GM12878 (cell line): ENCODE results near the gene NFE2L1. TPM values are rescaled to one million over a fixed set of nuclear protein-coding genes. Genes with fewer than 3 reads are reported as not detected.

Experiments used
- ATAC-seq: fragments of 200-7000 bp; cut with Tn5 transposase; 3 replicates; pipeline ENCODE4 v1.9.1; 2020; ENCODE audit warnings: mild to moderate bottlenecking, moderate library complexity
- BruUV-seq: library from RNA; stranded (reverse); fragments of 400-500 nt; replicated peaks from 2 replicates; lab custom pipeline; 2021; lab: Mats Ljungman, UMichigan
- CTCF ChIA-PET: fragments of 300-600 bp; sonication (Branson Sonifier 250); formaldehyde crosslinking; extraction: SDS; loops from one replicate; lab custom pipeline; 2021; ENCODE audit warnings: inconsistent platforms; lab: Yijun Ruan, JAX
- POLR2A ChIA-PET: fragments of 350-600 bp; formaldehyde crosslinking; extraction: SDS; loops from one replicate; lab custom pipeline; 2021; ENCODE audit warnings: inconsistent platforms; lab: Charles Lee
- RAD21 ChIA-PET: fragments of 300-600 bp; sonication (Branson Sonifier 250); formaldehyde crosslinking; loops from one replicate; lab custom pipeline; 2023; ENCODE audit warnings: antibody characterized with exemption; ENCODE audit not compliant: unreplicated experiment; lab: Charles Lee
- SMC1A ChIA-PET: fragments of 300-600 bp; sonication (Branson Sonifier 250); formaldehyde crosslinking; loops from one replicate; lab custom pipeline; 2023; ENCODE audit not compliant: unreplicated experiment, uncharacterized antibody; lab: Charles Lee
- DNase-seq: peaks from one replicate; pipeline ENCODE4 v3.0.0-alpha.2; 2011; ENCODE audit warnings: low read depth, low spot score
- FAIRE-seq: peaks from 3 replicates; lab custom pipeline; 2011; peaks lifted over from hg19 to GRCh38; lab: Jason Lieb, UNC
- H2AFZ ChIP-seq: 2 replicates; pipeline ENCODE4 v1.6.0; 2011; ENCODE audit warnings: low read depth, low read length, control low read depth; ENCODE audit not compliant: control insufficient read depth
- H3K27ac ChIP-seq: 2 replicates; pipeline ENCODE4 v1.5.1; 2011; ENCODE audit warnings: control low read depth; ENCODE audit not compliant: control insufficient read depth, insufficient read depth
- H3K27me3 ChIP-seq, 2 experiments: replicated peaks in 1 of 2; 2 replicates each; pipeline versions ENCODE4 v1.6.0 to v1.6.1; 2011; ENCODE audit warnings: low read length in 1 of 2; ENCODE audit not compliant: control insufficient read depth in 2 of 2, insufficient read depth in 2 of 2
- H3K36me3 ChIP-seq, 2 experiments: 2 replicates each; pipeline ENCODE4 v1.5.1; 2011; ENCODE audit warnings: low read length in 1 of 2; ENCODE audit not compliant: control insufficient read depth in 2 of 2, insufficient read depth in 2 of 2
- H3K4me1 ChIP-seq: 2 replicates; pipeline ENCODE4 v1.6.1; 2011; ENCODE audit warnings: mild to moderate bottlenecking, low read length, moderate library complexity, mixed read lengths; ENCODE audit not compliant: control insufficient read depth, insufficient read depth
- H3K4me2 ChIP-seq: 2 replicates; pipeline ENCODE4 v1.6.0; 2011; ENCODE audit warnings: control low read depth; ENCODE audit not compliant: control insufficient read depth, insufficient read depth
- H3K4me3 ChIP-seq: fragments of 200-600 bp; sonication (generic); 2 replicates; pipeline ENCODE4 v1.5.1; 2016
- H3K79me2 ChIP-seq: 2 replicates; pipeline ENCODE4 v1.6.0; 2011; ENCODE audit warnings: low read length; ENCODE audit not compliant: control insufficient read depth, insufficient read depth
- H3K9ac ChIP-seq: 2 replicates; pipeline ENCODE4 v1.8.0; 2011; ENCODE audit warnings: low read length, control low read depth, mixed read lengths; ENCODE audit not compliant: control insufficient read depth, insufficient read depth
- H3K9me3 ChIP-seq: replicated peaks from 3 replicates; pipeline ENCODE4 v1.5.1; 2011; ENCODE audit warnings: mild to moderate bottlenecking, low read length; ENCODE audit not compliant: control insufficient read depth, insufficient read depth
- H4K20me1 ChIP-seq: 2 replicates; pipeline ENCODE4 v1.6.0; 2011; ENCODE audit not compliant: control insufficient read depth, insufficient read depth
- BMI1 ChIP-seq: fragments of 450-650 bp; IDR thresholded peaks from 2 replicates; pipeline ENCODE4 v1.6.1; 2016; ENCODE audit warnings: mild to moderate bottlenecking, moderate library complexity, borderline replicate concordance
- EED ChIP-seq: sonication (generic); IDR thresholded peaks from 2 replicates; pipeline ENCODE4 v1.6.1; 2016; ENCODE audit warnings: antibody characterized with exemption, low read depth
- FOXK2 ChIP-seq: fragments of 450-650 bp; IDR thresholded peaks from 2 replicates; pipeline ENCODE4 v1.6.1; 2017; ENCODE audit warnings: mild to moderate bottlenecking, moderate library complexity
- HDAC2 ChIP-seq: fragments of 200-600 bp; sonication (generic); IDR thresholded peaks from 2 replicates; pipeline ENCODE4 v1.6.1; 2017
- MEF2B ChIP-seq: fragments of 450-650 bp; IDR thresholded peaks from 2 replicates; pipeline ENCODE4 v1.6.1; 2018; ENCODE audit warnings: mild to moderate bottlenecking, moderate library complexity; ENCODE audit not compliant: partially characterized antibody, poor library complexity, severe bottlenecking
- PAX8 ChIP-seq: fragments of 450-650 bp; IDR thresholded peaks from 2 replicates; pipeline ENCODE4 v1.6.1; 2017; ENCODE audit warnings: mild to moderate bottlenecking, moderate library complexity
- PRDM15 ChIP-seq: fragments of 450-650 bp; formaldehyde crosslinking; IDR thresholded peaks from 2 replicates; pipeline ENCODE4 v1.4.0; 2020; ENCODE audit warnings: mild to moderate bottlenecking, moderate library complexity
- ZNF207 ChIP-seq: fragments of 450-650 bp; IDR thresholded peaks from 2 replicates; pipeline ENCODE4 v1.6.1; 2014; ENCODE audit warnings: antibody characterized with exemption, mild to moderate bottlenecking, borderline replicate concordance
- WGBS: methylation state at CpG from one replicate; pipeline ENCODE4 v1.1.6; 2016; ENCODE audit warnings: low lambda C conversion rate; ENCODE audit not compliant: insufficient replicate concordance, insufficient coverage; ENCODE audit errors: missing lambda C conversion rate; 5-methylcytosine and 5-hydroxymethylcytosine counted together
- in situ Hi-C: fragments of 300-500 bp; cut with MboI; formaldehyde crosslinking; loops from 9 replicates; pipeline ENCODE4 v1.14.3; 2018; ENCODE audit warnings: mixed read lengths
- intact Hi-C: fragments of 100-400 bp; cut with micrococcal nuclease; formaldehyde crosslinking; loops from one replicate; pipeline ENCODE4 v1.14.2; 2022; ENCODE audit not compliant: unreplicated experiment
- polyA plus RNA-seq, 11 experiments: library from polyadenylated mRNA; depleted of rRNA in 4 of 11; unstranded in 6 of 11; stranded (reverse) in 5 of 11; fragments of >200 nt; fragmentation: Nextera tagmentation in 4 of 11; fragmentation: Illumina TruSeq in 1 of 11; extraction: Ambion mirVana in 4 of 11; extraction: Trizol in 1 of 11; gene quantifications; 1 replicate in 1 of 11; 2 replicates in 10 of 11; pipeline versions ENCODE4 v1.2.1 to v1.2.3, GENCODE V29; 2011 to 2016; ENCODE audit warnings: inconsistent platforms in 2 of 11, missing spikeins in 2 of 11, low read depth in 1 of 11
- total RNA-seq, 4 experiments: library from RNA; depleted of rRNA in 3 of 4; stranded (reverse); fragments of >200 nt in 3 of 4; fragmentation: Illumina TruSeq in 1 of 4; extraction: Trizol in 1 of 4; gene quantifications; 2 replicates each; pipeline versions ENCODE4 v1.2.1 to v1.2.3, GENCODE V29; 2013 to 2021

Gene NFE2L1
- total and polyA plus RNA-seq, 10 of the 15 experiments (the other 5 are each of a cell fraction or from before 2014, with no cell fraction given), result 3.8 to 104 (median 26.4) TPM

GRCh38 chr17:48010193-48010592 is 38.0 kb upstream of the NFE2L1 start:
- ChIA-PET RAD21 (interaction anchor here (1.2 to 3.0 kb wide), 4 partner anchors 7 to 169 kb away, joined by 3 to 19 read pairs (median 8); partner anchors contain the start of genes CDK5RAP3 and SCRN2), SMC1A (interaction anchor here (0.6 to 3.5 kb wide), 9 partner anchors 8 to 168 kb away, joined by 3 to 27 read pairs (median 11); no protein-coding TSS in a partner anchor), POLR2A (interaction anchor here (0.6 to 2.7 kb wide), 4 partner anchors 7 to 115 kb away, joined by 3 to 18 read pairs (median 10); partner anchors contain the start of gene CDK5RAP3), CTCF (interaction anchor here (0.6 to 14.1 kb wide), 11 partner anchors 8 to 173 kb away, joined by 3 to 454 read pairs (median 12); partner anchors contain the start of genes CDK5RAP3, PNPO and PRR15L)
- no peaks in the 10 kb centered on the region for H4K20me1 ChIP-seq
- in situ Hi-C loops (no loop called here), intact Hi-C loops (no loop called here)
- no peak overlapping the region for H3K27ac ChIP-seq
- no peak overlapping the region for H2AFZ ChIP-seq
- no peak overlapping the region for H3K4me2 ChIP-seq
- FAIRE-seq, result no peak
- 45% methylated on average over 3 of the region's 3 CpGs for WGBS
- ATAC-seq, result no peak
- no peaks in the 10 kb centered on the region for H3K79me2 ChIP-seq
- no peak overlapping the region for H3K9ac ChIP-seq
- H3K4me1 ChIP-seq, result peaks cover 17% of the 10 kb centered on the region
- TF ChIP-seq ZNF207 (no peak), PRDM15 (CRISPR knock-in tag) (no peak), FOXK2 (no peak), PAX8 (no peak), BMI1 (no peak), HDAC2 (no peak), EED (no peak), MEF2B (no peak)
- no peaks in the 10 kb centered on the region for H3K9me3 ChIP-seq
- no peak overlapping the region for H3K4me3 ChIP-seq
- no TSS peak for BruUV-seq
- H3K27me3 ChIP-seq, result no peaks in the 10 kb centered on the region
- no peaks in the 10 kb centered on the region for H3K36me3 ChIP-seq
- DNase-seq, result no peak
